ENCODE data around the gene TTC28. TPM values are rescaled to one million over a fixed set of nuclear protein-coding genes. Genes with fewer than 3 reads are reported as not detected.
"Not testable (repeated sequence)": the region's sequence is repeated elsewhere in the genome, so short reads cannot be mapped to it uniquely, and the experiment has no call there.

The TTC28 gene
- total RNA-seq, 1 donor from 2014 or later: 7.9 TPM

GRCh38 chr22:28563636-28564035 is 116.0 kb downstream of the TTC28 start:
- peaks cover 7% of the 10 kb centered on the region for H3K27me3 Mint-ChIP-seq
- TF ChIP-seq CTCF (IDR thresholded peaks at IDR 0.05): no peak
- H3K36me3 Mint-ChIP-seq (ENCODE audit: low read depth): no peaks in the 10 kb centered on the region
- POLR2A ChIA-PET: no interaction called here
- H3K9me3 Mint-ChIP-seq: no peaks in the 10 kb centered on the region
- DNase-seq: no peak
- ATAC-seq (ENCODE audit: low read depth): no peak
- H3K4me1 Mint-ChIP-seq: no peaks in the 10 kb centered on the region
- intact Hi-C loops (cut with micrococcal nuclease): no loop called here
- CTCF ChIA-PET: no interaction called here
- H3K4me3 Mint-ChIP-seq: no peak overlapping the region
- no peak overlapping the region for H3K27ac Mint-ChIP-seq

GRCh38 chr22:28562324-28562723 is 117.3 kb downstream of the TTC28 start:
- intact Hi-C loops (cut with micrococcal nuclease): no loop called here
- ChIA-PET CTCF (no interaction called here), POLR2A (no interaction called here)
- H3K36me3 Mint-ChIP-seq (ENCODE audit: low read depth): no peaks in the 10 kb centered on the region
- ATAC-seq (ENCODE audit: low read depth): no peak
- no peaks in the 10 kb centered on the region for H3K4me1 Mint-ChIP-seq
- H3K4me3 Mint-ChIP-seq: no peak overlapping the region
- no peak for DNase-seq
- H3K27ac Mint-ChIP-seq: no peak overlapping the region
- no peak for TF ChIP-seq CTCF (IDR thresholded peaks at IDR 0.05)
- peaks cover 7% of the 10 kb centered on the region for H3K27me3 Mint-ChIP-seq
- H3K9me3 Mint-ChIP-seq: peaks cover under 1% of the 10 kb centered on the region

- H3K36me3 Mint-ChIP-seq (ENCODE audit: low read depth); ATAC-seq (ENCODE audit: low read depth); intact Hi-C loops (cut with micrococcal nuclease); H3K9me3 Mint-ChIP-seq; H3K4me3 Mint-ChIP-seq; H3K4me1 Mint-ChIP-seq; H3K27me3 Mint-ChIP-seq; DNase-seq; H3K27ac Mint-ChIP-seq; CTCF ChIA-PET: not testable (repeated sequence)
- POLR2A ChIA-PET: interaction anchor here (0.7 kb wide), 1 partner anchor 41 kb away, joined by 5 read pairs; no protein-coding TSS in a partner anchor
Measured at GRCh38 chr22:28560743-28561101, 118.9 kb downstream of the TTC28 start.

GRCh38 chr22:28560046-28560742 is 119.4 kb downstream of the TTC28 start:
- Mint-ChIP-seq H3K4me3 (no peak overlapping the region), H3K4me1 (no peaks in the 10 kb centered on the region), H3K36me3 (ENCODE audit: low read depth) (no peaks in the 10 kb centered on the region), H3K27ac (no peak overlapping the region), H3K27me3 (peaks cover 7% of the 10 kb centered on the region), H3K9me3 (peaks cover 3% of the 10 kb centered on the region)
- ATAC-seq (ENCODE audit: low read depth) (no peak), DNase-seq (no peak)
- ChIA-PET CTCF (no interaction called here), POLR2A (interaction anchor here (0.7 kb wide), 1 partner anchor 40 kb away, joined by 5 read pairs; no protein-coding TSS in a partner anchor)
- no peak for TF ChIP-seq CTCF (IDR thresholded peaks at IDR 0.05)
- intact Hi-C loops (cut with micrococcal nuclease): no loop called here

GRCh38 chr22:28557184-28557583 is 122.5 kb downstream of the TTC28 start:
- ATAC-seq (ENCODE audit: low read depth) (no peak), DNase-seq (no peak)
- Mint-ChIP-seq H3K9me3 (peaks cover 3% of the 10 kb centered on the region), H3K36me3 (ENCODE audit: low read depth) (no peaks in the 10 kb centered on the region), H3K4me3 (no peak overlapping the region), H3K4me1 (no peaks in the 10 kb centered on the region), H3K27me3 (peaks cover 6% of the 10 kb centered on the region), H3K27ac (no peak overlapping the region)
- TF ChIP-seq CTCF (IDR thresholded peaks at IDR 0.05): no peak
- CTCF ChIA-PET: no interaction called here
- POLR2A ChIA-PET: no interaction called here
- intact Hi-C loops (cut with micrococcal nuclease): no loop called here

- H3K27ac Mint-ChIP-seq; CTCF ChIA-PET; ATAC-seq (ENCODE audit: low read depth); intact Hi-C loops (cut with micrococcal nuclease); H3K9me3 Mint-ChIP-seq; H3K4me3 Mint-ChIP-seq; POLR2A ChIA-PET; H3K27me3 Mint-ChIP-seq; DNase-seq; H3K4me1 Mint-ChIP-seq; H3K36me3 Mint-ChIP-seq (ENCODE audit: low read depth): not testable (repeated sequence)
Measured at GRCh38 chr22:28553108-28553866, 126.4 kb downstream of the TTC28 start.
